Measurements from ENCODE around the gene PSMA7. TPM values are rescaled to one million over a fixed set of nuclear protein-coding genes. Genes with fewer than 3 reads are reported as not detected.

PSMA7 gene
- total and polyA plus RNA-seq, 11 donors, result 172 to 472 (median 233) TPM

DNA sequence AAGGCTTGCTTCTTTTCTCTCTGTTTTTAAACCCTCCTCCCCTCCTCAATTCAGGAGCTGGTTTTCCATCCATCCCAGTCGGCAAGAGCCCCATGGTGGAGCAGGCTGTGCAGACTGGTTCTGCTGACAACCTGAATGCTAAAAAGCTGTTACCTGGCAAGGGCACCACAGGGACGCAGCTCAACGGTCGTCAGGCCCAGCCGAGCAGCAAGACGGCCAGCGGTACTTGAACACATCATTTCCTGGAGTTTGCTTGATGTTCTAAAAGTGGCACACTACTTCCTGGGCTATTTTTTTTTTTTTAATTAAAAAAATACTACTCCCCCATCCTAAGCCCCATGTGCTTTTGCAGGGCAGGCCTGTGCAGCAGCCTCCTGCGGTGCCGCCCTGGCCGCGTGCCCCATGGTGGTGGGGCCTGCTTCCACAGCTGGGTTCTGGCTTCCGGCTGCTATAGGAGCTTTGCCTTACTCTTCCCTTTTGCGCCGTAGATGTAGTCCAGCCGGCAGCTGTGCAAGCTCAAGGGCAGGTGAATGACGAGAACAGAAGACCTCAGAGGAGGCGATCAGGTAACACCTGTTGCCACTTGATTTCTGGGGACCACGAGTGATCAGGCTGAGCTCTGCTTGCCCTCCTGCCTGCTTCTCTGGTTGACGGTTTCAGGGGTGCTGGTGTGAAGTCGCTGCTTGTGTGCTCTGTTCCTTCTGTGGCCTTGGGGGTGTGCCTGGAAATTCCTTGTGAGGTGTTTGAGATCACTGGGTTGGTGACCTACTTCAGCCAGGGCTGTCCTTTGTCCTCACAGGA is 13.3 kb downstream of the PSMA7 start:
- Histone ChIP-seq H3K27ac (peak overlapping the region in 2 of 12 donors; percentile 9 to 19), H3K4me1 (peaks cover 3 to 74% (median 42%) of the 10 kb centered on the region in 12 donors), H3K27me3 (no peaks in the 10 kb centered on the region), H3K9me3 (no peaks in the 10 kb centered on the region), H3K36me3 (peaks cover 0 to 100% (median 91%) of the 10 kb centered on the region in 9 donors), H3K4me3 (no peak overlapping the region)
- no peak for ATAC-seq
- no peak for TF ChIP-seq POLR2A (IDR thresholded peaks at IDR 0.05)
- no peak for TF ChIP-seq CTCF (IDR thresholded peaks at IDR 0.05)
- intact Hi-C loops (cut with DNase I), result loop anchor here in 1 of 10 donors (5.0 kb wide), 1 partner anchor 108 kb away; no protein-coding TSS in a partner anchor
- 79 to 86% (median 84%) methylated on average over 18 to 20 of the region's 20 CpGs for WGBS, 4 donors
- DNase-seq, result peak in 1 of 5 donors; percentile 48

DNA sequence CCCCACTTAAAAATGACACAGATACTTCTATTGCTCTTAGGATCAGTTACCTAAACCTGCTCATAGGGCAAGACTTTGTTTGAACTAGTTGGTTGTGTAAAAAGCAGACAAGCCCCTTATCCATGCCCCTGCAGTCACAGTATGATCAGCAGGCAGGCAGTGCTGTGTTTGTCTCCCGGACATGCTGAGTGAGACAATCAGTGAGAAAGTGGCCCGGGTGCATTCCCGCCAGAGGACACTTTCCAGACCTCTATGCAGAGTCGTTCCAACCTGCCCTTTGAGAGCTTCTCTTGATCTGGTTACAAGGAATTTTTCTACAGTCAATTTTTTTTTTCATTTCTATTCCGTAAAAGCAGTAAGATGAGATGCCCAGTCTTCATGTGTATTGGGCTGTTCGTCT is 14.7 kb downstream of the PSMA7 start:
- peaks cover 4 to 71% (median 39%) of the 10 kb centered on the region in 12 donors for H3K4me1 ChIP-seq
- 53 to 67% (median 57%) methylated on average over 6 of the region's 6 CpGs for WGBS, 4 donors
- H3K36me3 ChIP-seq, result peaks cover 0 to 94% (median 85%) of the 10 kb centered on the region in 9 donors
- intact Hi-C loops (cut with DNase I), result no loop called here
- no peak for TF ChIP-seq POLR2A (IDR thresholded peaks at IDR 0.05)
- H3K4me3 ChIP-seq, result no peak overlapping the region
- peak overlapping the region in 3 of 12 donors; percentile 1 to 38 (median 10) for H3K27ac ChIP-seq
- no peaks in the 10 kb centered on the region for H3K9me3 ChIP-seq
- peak in 2 of 4 donors; percentile 35 to 50 for ATAC-seq
- H3K27me3 ChIP-seq, result no peaks in the 10 kb centered on the region
- DNase-seq, result no peak

DNA sequence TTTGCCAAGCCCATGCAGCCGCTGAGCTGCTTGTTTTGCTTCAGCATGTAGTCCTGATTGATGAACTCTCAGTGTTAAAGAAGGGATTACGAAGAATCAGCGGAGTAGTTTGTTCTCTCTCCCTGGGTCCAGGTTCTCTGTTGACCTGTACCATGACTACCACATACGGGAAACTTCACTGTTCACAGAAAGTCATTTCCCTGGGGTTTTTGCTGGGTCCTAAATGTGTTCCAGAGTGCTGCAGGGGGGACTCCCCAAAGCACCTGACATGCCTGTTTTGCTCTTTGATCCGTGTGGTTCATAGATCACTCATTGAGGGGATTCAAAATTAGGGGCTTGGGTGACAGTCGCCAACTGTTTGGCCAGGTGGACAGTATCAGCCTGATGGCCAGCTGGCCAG is 15.4 kb downstream of the PSMA7 start:
- intact Hi-C loops (cut with DNase I), result no loop called here
- H3K9me3 ChIP-seq, result no peaks in the 10 kb centered on the region
- no peak overlapping the region for H3K4me3 ChIP-seq
- 84 to 92% (median 89%) methylated on average over 6 of the region's 6 CpGs for WGBS, 4 donors
- no peaks in the 10 kb centered on the region for H3K27me3 ChIP-seq
- TF ChIP-seq POLR2A (IDR thresholded peaks at IDR 0.05) (no peak), CTCF (IDR thresholded peaks at IDR 0.05) (no peak)
- peak overlapping the region in 4 of 12 donors; percentile 1 to 38 (median 24) for H3K27ac ChIP-seq
- DNase-seq, result peak in 1 of 5 donors; percentile 28
- peaks cover 4 to 71% (median 38%) of the 10 kb centered on the region in 12 donors for H3K4me1 ChIP-seq
- H3K36me3 ChIP-seq, result peaks cover 0 to 88% (median 84%) of the 10 kb centered on the region in 9 donors
- ATAC-seq, result no peak

DNA sequence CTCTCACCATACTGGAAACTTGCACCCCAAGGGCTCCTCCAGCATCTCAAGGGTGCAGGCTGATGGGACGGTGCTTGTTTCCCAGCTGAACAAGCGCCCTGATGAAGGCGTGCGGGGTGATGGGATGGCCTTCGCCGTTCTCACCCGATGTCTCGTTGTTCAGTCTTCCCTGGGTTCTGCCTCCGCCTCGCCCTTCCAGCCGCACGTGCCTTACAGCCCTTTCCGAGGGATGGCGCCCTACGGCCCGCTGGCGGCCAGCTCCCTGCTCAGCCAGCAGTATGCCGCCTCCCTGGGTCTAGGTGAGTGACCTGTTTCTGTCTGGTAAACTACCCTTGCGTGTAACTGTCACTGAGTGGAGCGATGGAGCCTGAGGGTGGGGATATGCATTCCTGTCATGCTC is 17.1 kb downstream of the PSMA7 start:
- Histone ChIP-seq H3K9me3 (no peaks in the 10 kb centered on the region), H3K4me3 (no peak overlapping the region), H3K36me3 (peaks cover 0 to 72% (median 67%) of the 10 kb centered on the region in 9 donors), H3K27ac (no peak overlapping the region), H3K27me3 (no peaks in the 10 kb centered on the region), H3K4me1 (peaks cover 3 to 58% (median 24%) of the 10 kb centered on the region in 12 donors)
- intact Hi-C loops (cut with DNase I), result no loop called here
- peak in 1 of 5 donors; percentile 51 for DNase-seq
- no peak for TF ChIP-seq CTCF (IDR thresholded peaks at IDR 0.05)
- TF ChIP-seq POLR2A (IDR thresholded peaks at IDR 0.05), result no peak
- no peak for ATAC-seq
- WGBS, 4 donors, result 92 to 97% (median 94%) methylated on average over 20 of the region's 20 CpGs
